PC-9 (cell line): ENCODE results near the gene NLGN2. TPM values are rescaled to one million over a fixed set of nuclear protein-coding genes. Genes with fewer than 3 reads are reported as not detected.

Experiments used
- BruUV-seq: library from RNA; stranded (reverse); fragments of 400-500 nt; replicated peaks from 2 replicates; lab custom pipeline; 2021; lab: Mats Ljungman, UMichigan
- CTCF ChIA-PET: fragments of 300-600 bp; sonication (Branson Sonifier 250); formaldehyde crosslinking; loops from one replicate; lab custom pipeline; 2022; ENCODE audit warnings: antibody characterized with exemption; lab: Charles Lee
- POLR2A ChIA-PET: fragments of 300-600 bp; sonication (Branson Sonifier 250); formaldehyde crosslinking; loops from one replicate; lab custom pipeline; 2022; ENCODE audit warnings: antibody characterized with exemption; ENCODE audit not compliant: unreplicated experiment; lab: Charles Lee
- DNase-seq, 2 experiments: peaks; one replicate each; pipeline versions ENCODE4 v3.0.0 to v3.0.0-alpha.2; 2015 to 2022; ENCODE audit warnings: mixed read lengths in 1 of 2
- H2AFZ ChIP-seq: fragments of 200-600 bp; sonication (generic); 2 replicates; pipeline ENCODE4 v1.8.1; 2017; ENCODE audit warnings: antibody characterized with exemption
- H3F3A ChIP-seq: fragments of 200-600 bp; sonication (generic); 2 replicates; pipeline ENCODE4 v1.8.1; 2017; ENCODE audit warnings: antibody characterized with exemption, mild to moderate bottlenecking, low read depth; ENCODE audit not compliant: insufficient read depth
- H3K27ac ChIP-seq: fragments of 200-600 bp; sonication (generic); 2 replicates; pipeline ENCODE4 v1.6.1; 2016; ENCODE audit warnings: mixed run types
- H3K27me3 ChIP-seq: fragments of 200-600 bp; sonication (generic); 2 replicates; pipeline ENCODE4 v1.6.1; 2016; ENCODE audit warnings: low read depth, mixed run types; ENCODE audit not compliant: insufficient read depth
- H3K36me3 ChIP-seq: fragments of 200-600 bp; sonication (generic); 2 replicates; pipeline ENCODE4 v1.6.1; 2016; ENCODE audit warnings: low read depth, mixed run types
- H3K4me1 ChIP-seq: fragments of 200-600 bp; sonication (generic); replicated peaks from 2 replicates; pipeline ENCODE4 v1.6.1; 2016; ENCODE audit warnings: mixed run types; ENCODE audit not compliant: insufficient read depth
- H3K4me2 ChIP-seq: fragments of 200-600 bp; sonication (generic); 2 replicates; pipeline ENCODE4 v1.6.1; 2017; ENCODE audit warnings: mixed run types
- H3K4me3 ChIP-seq: fragments of 200-600 bp; sonication (generic); 2 replicates; pipeline ENCODE4 v1.6.1; 2016; ENCODE audit warnings: mixed run types
- H3K79me2 ChIP-seq: fragments of 200-600 bp; sonication (generic); 2 replicates; pipeline ENCODE4 v1.6.1; 2017; ENCODE audit warnings: low read depth, mixed run types
- H3K9me2 ChIP-seq: fragments of 200-600 bp; sonication (generic); 2 replicates; pipeline ENCODE4 v1.8.1; 2017; ENCODE audit warnings: mild to moderate bottlenecking; ENCODE audit not compliant: insufficient read depth
- H3K9me3 ChIP-seq: fragments of 200-600 bp; sonication (generic); 2 replicates; pipeline ENCODE4 v1.8.1; 2016; ENCODE audit warnings: low read depth; ENCODE audit not compliant: insufficient read depth
- H4K20me1 ChIP-seq: fragments of 200-600 bp; sonication (generic); 2 replicates; pipeline ENCODE4 v1.8.1; 2017; ENCODE audit not compliant: insufficient read depth
- CTCF ChIP-seq: fragments of 200-600 bp; sonication (generic); conservative IDR thresholded peaks from 2 replicates; pipeline ENCODE4 v1.6.1; 2017; ENCODE audit warnings: mixed run types, antibody characterized with exemption, mild to moderate bottlenecking, moderate library complexity
- EZH2 ChIP-seq: fragments of 200-600 bp; sonication (generic); IDR thresholded peaks from 2 replicates; pipeline ENCODE4 v1.8.0; 2017; ENCODE audit warnings: antibody characterized with exemption, low read depth
- intact Hi-C: fragments of 100-400 bp; cut with micrococcal nuclease; formaldehyde crosslinking; loops from one replicate; pipeline ENCODE4 v1.10.0; 2022; ENCODE audit not compliant: unreplicated experiment
- total RNA-seq: library from RNA; stranded (reverse); gene quantifications from 2 replicates; pipeline ENCODE4 v1.2.3, GENCODE V29; 2021

Gene NLGN2
- total RNA-seq, 1 experiment from 2014 or later: 86.3 TPM

DNA sequence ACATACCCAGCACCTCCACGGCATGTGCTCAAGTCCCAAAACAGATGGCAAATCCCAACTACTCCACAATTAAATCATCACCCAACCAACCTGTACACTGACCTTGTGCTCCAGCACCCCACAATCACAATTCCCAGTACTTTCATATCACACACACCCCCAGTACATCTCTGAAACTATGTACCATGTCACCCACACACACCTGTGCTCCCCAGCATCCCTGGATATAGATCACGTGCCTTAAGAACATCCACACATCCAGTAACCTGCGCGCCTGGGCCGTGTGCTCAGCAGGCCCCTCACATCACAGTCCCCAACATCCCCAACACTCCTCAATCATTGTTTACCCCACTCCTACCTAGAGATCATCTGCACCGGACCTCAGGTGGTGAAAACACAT lies 2.1 kb downstream of the NLGN2 start:
- Histone ChIP-seq H3K79me2 (no peaks in the 10 kb centered on the region), H3K9me2 (no peaks in the 10 kb centered on the region), H3K9me3 (no peaks in the 10 kb centered on the region), H3K4me2 (no peak overlapping the region), H3K27me3 (no peaks in the 10 kb centered on the region), H2AFZ (no peak overlapping the region), H4K20me1 (no peaks in the 10 kb centered on the region), H3K27ac (no peak overlapping the region), H3K36me3 (no peaks in the 10 kb centered on the region), H3F3A (no peaks in the 10 kb centered on the region), H3K4me3 (no peak overlapping the region), H3K4me1 (no peaks in the 10 kb centered on the region; the same call in 1 of the 2 replicates)
- DNase-seq: no peak
- ChIA-PET POLR2A (no interaction called here), CTCF (no interaction called here)
- intact Hi-C loops: no loop called here
- TF ChIP-seq CTCF: no peak
- TF ChIP-seq EZH2: no peak
- BruUV-seq: no TSS peak

- H3K27ac ChIP-seq: no peak overlapping the region
These were observed 3.2 kb downstream of the NLGN2 start for GRCh38 chr17:7410634-7411426.

DNA sequence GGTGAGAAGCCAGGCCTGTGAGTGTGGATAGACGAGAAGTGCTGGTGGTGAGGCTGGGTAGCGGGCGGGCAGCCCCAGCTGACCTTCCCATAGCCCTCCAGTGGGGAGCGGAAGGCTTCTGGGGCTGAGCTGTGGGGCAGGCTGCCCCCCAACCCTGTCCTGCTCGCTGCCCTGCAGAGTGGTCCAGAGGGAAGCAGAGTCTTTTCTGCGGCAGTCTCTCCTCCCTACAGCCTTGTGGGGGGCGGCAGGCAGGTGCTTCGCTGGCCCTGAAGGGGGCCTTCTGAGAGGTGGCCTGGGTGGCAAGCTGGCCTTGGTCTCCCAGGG lies 3.7 kb downstream of the NLGN2 start:
- H3K79me2 ChIP-seq: no peaks in the 10 kb centered on the region
- no peaks in the 10 kb centered on the region for H3K9me2 ChIP-seq
- no peaks in the 10 kb centered on the region for H3K4me1 ChIP-seq
- DNase-seq: no peak
- ChIA-PET CTCF (no interaction called here), POLR2A (no interaction called here)
- no peak overlapping the region for H2AFZ ChIP-seq
- H3K4me2 ChIP-seq: no peak overlapping the region
- H3K4me3 ChIP-seq: no peak overlapping the region
- H3F3A ChIP-seq: no peaks in the 10 kb centered on the region; the same call in 1 of the 2 replicates
- H3K27ac ChIP-seq: no peak overlapping the region
- intact Hi-C loops: no loop called here
- H3K9me3 ChIP-seq: no peaks in the 10 kb centered on the region
- H3K36me3 ChIP-seq: no peaks in the 10 kb centered on the region
- no TSS peak for BruUV-seq
- TF ChIP-seq CTCF (no peak), EZH2 (no peak)
- no peaks in the 10 kb centered on the region for H4K20me1 ChIP-seq
- no peaks in the 10 kb centered on the region for H3K27me3 ChIP-seq

More at GRCh38 chr17:7410634-7411426, 3.2 kb downstream of the NLGN2 start:
- no peak overlapping the region for H3K4me3 ChIP-seq
- H3K36me3 ChIP-seq: no peaks in the 10 kb centered on the region
- H4K20me1 ChIP-seq: no peaks in the 10 kb centered on the region
- H3K4me1 ChIP-seq: no peaks in the 10 kb centered on the region; the same call in 1 of the 2 replicates
- H3K4me2 ChIP-seq: no peak overlapping the region
- H3K27me3 ChIP-seq: no peaks in the 10 kb centered on the region
- no TSS peak for BruUV-seq
- no peak overlapping the region for H2AFZ ChIP-seq
- H3K9me2 ChIP-seq: no peaks in the 10 kb centered on the region
- no peaks in the 10 kb centered on the region for H3F3A ChIP-seq
- no peaks in the 10 kb centered on the region for H3K9me3 ChIP-seq
- DNase-seq: no peak
- no peaks in the 10 kb centered on the region for H3K79me2 ChIP-seq
- TF ChIP-seq EZH2: no peak
- intact Hi-C loops: no loop called here
- ChIA-PET POLR2A (no interaction called here), CTCF (no interaction called here)
